Mucosa of gallbladder (tissue), 1 donor: Measurements from ENCODE around the gene LIN52. TPM values are rescaled to one million over a fixed set of nuclear protein-coding genes. Genes with fewer than 3 reads are reported as not detected.

Experiments
- DNase-seq: peaks from one replicate; pipeline ENCODE4 v3.0.0-alpha.2; 2020; ENCODE audit warnings: low spot score
- total RNA-seq: library from RNA; stranded (reverse); gene quantifications from one replicate; pipeline ENCODE4 v1.2.1, GENCODE V29; 2021
- donor health status: DM: no; HTN: no; CAD: no.

LIN52 gene, protein sequence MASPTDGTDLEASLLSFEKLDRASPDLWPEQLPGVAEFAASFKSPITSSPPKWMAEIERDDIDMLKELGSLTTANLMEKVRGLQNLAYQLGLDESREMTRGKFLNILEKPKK
- 9.5 TPM for total RNA-seq

DNA sequence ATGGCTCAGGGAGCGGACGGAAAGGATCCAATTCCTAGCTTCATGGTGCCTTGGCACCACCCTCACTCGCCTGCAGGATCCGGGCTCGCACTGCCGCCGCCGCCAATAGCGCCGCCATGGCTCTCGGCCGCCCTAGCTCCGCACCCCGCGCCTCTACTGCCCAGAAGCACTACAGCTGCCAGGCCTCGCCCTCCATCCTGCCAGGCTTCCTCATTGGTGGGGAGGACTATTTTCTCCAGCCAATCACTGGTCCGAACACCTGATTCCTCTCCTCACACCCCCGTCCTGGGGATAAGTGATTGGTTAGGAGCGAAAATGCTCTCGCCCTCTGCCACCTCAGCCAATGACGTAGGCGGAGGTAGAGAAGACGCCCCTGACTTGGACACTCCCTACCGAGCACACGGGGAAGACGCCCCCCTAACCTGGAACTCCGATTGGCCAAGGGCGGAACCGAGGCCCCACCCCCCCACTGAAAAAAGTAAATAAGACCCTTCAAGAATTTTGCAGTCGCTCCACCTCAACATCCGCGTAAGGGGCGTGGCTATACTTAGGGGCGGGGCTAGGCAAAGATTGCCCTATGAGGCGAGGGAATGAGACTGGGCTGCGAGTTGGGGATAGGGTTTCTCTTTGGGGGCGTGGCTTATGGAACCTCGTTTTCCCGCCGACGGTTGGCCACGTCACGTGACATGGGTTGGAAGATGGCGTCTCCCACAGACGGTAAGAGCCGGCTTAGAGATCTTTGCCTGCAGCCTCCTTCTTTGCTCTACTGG is at the start of gene LIN52, which contains the start of gene ALDH6A1:
TSS of gene LIN52 (plus strand) at position 680 of the 770 bp plus-strand sequence. CDS start at position 699, 19 bp downstream.
TSS of gene ALDH6A1 (minus strand) at position 177 of the 770 bp plus-strand sequence. CDS start at position 118, 59 bp downstream.
- peak; percentile 100 for DNase-seq

DNA sequence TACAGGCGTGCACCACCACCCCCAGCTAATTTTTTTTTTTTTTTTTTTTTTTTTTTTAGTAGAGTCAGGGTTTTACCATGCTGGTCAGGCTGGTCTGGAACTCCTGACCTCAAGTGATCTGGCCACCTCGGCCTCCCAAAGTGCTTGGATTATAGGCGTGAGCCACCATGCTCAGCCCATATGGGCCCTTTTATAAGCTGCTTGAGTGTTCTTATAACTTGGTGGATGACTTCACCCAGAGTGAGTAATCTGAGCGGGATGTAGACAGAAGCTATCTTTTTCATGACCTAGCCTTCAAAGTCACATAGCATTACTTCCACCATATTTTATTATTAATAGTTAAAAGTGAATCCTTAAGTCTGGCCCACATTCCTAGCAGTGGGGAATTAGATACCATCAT is 49.2 kb upstream of the LIN52 start:
- DNase-seq, result no peak

DNA sequence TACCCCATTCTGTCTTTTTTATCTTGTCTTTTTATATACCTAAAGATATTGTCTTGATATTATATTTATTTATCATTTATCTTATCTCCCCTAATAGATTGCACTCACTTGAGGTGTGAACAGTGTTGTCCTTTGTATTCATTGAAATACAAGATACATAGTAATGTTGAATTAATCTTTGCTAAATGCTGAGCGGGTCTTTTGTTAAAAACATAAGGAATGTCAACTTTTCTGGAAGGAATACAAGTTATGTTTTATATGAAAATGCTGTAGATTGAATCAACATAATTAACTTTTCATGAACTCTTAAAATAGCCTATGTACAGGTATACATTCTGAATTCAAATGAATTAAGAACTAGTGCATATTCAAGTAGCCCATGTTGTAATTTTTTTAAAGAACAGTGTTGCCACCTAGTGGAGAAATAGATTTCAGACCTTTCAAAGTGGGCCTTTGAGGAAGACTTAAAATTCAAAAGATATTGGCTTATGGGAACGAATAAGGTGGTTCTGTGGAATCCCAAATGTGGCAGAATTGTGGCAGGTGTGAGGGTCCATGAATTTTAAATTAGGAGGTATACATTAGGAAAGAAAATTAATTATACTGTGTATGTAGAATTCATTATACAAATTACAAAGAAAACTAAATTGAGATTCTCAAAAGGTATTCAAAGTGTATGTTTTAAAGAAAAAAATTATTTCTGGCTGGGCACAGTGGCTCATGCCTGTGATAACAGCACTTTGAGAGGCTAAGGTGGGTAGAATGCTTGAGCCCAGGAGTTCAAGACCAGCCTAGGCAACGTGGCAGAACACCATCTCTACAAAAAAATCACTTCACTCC is 46.5 kb upstream of the LIN52 start:
- no peak for DNase-seq

DNA sequence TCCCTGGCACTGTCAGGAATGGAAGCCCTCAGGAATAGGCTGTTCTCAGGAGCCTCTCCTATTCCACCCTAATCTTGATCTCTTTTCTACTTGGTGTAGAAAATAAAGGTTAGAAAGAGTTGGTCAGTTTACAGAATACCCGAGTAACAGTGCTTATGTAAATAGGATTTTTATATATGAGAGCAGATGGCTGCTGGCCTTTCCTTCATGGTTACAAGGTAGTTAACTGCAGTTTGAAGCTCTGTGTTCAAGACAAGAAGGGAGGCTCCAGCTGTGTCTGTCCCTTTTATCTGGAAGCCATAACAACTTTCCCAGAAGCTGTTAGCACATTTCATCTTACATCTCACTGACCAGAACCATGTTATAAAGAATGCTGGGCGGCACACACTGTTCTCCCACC is 42.5 kb upstream of the LIN52 start:
- no peak for DNase-seq

DNA sequence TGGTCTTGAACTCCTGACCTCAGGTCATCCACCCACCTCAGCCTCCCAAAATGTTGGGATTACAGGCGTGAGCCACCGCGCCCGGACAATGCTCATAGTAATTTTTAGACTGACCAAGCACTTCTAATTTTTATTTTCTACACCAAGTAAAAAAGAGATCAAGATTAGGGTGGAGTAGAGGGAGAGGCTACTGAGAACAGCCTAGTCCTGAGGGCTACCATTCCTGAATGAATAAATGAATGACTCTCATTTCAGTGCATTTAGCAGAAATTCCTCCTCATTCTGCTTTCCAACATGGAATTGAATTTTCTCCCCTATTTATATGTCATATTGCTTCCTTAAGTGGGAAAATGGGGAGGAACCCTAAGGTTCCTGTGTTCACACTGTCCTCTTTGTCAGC is 39.2 kb upstream of the LIN52 start:
- no peak for DNase-seq

DNA sequence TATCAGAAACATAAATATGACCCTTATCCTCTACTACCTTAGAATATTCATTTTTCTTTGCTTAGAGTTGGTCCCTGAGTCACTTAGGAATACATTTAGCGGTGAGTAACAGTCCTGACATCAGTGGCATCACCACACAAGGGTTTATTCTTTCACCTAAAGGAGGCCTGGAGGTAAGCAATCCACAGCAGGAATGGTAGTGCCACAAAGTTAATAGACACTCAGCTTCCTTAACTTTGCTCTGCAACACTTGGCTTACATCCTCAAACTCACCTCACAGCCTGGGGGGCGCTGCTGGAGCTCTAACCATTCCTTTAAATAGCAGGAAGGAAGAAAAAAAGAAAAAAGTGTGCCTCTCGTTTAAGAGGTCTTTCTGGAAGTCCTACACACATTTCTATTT is 36.5 kb upstream of the LIN52 start:
- no peak for DNase-seq

DNA sequence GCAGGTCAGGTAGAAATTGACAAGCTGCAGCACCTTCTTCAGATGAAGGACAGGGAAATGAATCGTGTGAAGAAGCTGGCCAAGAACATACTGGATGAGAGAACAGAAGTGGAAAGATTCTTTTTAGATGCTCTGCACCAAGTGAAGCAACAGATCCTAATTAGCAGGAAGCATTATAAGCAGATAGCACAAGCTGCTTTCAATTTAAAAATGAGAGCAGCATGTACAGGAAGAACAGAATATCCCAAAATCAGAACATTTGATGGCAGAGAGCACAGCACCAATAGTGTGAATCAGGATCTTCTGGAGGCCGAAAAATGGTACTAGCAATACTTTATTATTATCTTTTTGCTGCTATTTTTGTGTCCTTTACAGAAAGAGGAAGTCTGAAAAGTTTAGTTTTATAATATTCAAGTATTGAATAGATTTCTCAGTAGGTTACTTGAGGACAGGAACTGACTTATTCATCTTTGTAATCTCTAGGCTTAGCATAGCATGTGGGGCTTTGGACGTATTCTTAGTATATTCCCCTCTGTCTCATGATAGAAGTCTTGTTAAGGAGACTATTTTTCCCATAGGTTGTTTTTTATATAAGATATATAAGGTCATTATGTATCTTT is 34.8 kb upstream of the LIN52 start:
- no peak for DNase-seq

DNA sequence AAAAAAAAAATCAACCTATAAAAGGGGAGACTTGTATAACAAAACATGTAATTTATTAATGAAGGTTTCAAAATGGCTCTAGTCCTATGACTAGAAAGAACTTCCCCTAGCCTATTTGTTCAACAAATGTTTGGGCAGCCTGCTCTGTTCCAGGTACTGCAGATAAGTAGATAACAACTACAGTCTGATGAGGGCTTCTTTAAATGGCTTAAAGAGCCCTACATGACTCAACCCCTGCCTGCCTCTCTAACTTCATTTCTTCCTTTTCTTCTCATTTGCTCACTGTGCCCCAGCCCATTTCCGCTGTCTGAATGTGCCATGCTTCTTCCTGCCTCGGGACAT is 22.0 kb upstream of the LIN52 start:
- DNase-seq, result no peak

DNA sequence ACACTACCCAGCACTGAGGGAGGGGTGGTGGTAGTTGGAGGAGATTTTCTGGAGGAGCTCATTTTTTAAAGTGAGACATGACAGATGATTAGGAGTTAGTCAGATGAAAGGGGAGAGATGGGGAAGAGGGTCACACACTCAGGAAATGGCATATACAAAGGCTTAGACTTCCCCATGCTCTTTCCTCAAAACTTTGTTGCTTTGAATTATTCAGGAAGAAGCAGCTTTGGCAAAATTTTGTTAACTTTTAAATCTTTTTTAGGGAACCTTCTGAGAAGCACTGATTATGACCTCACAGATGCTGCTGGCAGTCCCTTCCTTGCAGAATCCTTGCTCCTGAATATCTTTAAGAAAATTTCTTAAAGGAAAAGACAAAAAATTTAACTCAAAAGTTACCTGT is 20.3 kb upstream of the LIN52 start:
- no peak for DNase-seq

DNA sequence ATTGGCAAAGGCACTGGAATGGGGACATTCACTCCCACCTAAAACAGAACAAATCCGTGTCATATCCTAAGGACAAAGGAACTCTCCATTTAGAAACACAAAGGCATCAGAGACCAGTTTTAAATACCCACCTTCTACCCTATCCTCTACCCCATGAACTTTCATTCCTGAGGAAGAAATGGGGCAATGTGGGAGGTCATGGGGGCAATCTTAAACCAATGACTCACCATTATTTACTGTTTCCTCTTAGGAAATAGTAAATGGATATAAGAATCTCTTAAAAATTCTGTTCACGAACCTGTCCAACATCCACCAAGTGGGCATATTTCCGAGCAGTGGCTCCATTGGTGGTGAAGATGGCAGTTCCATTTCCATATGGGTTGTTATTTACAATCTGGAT is 19.9 kb upstream of the LIN52 start:
- no peak for DNase-seq

DNA sequence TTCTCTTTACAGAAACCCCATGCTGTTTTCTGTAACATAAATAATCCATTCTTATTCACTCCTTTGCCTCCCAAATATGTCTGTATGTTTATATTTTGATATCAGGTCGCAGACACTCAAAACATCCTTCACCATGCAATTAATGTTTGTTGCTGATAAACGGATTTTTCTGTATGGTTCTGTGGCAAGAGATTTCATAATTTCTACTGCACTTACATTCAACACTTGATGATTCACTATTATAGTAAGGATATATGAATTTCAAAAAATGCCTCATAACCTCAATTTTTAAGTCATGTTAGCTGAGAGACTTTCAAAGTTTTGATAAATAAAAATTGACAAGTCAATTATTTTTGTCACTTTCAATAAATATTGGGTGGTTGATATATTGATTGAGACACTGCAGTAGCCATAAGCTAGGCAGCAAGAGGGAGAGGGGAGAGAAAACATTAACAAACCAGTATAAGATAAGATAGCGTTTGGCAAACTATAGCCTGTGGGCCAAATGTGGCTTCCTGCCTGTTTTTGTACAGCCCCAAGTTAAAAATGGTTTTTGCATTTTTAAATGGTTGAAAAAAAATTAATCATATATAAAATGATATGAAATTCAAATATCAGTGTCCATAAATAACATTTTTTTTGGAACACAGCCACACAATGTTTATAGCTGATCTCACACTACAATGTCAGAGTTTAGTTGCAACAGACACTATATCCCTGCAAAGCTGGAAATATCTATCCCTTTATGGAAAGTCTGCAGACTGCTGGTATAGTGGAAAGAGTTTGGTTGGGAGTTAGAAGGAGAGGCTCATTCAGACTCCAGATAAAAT is 18.8 kb upstream of the LIN52 start:
- no peak for DNase-seq

DNA sequence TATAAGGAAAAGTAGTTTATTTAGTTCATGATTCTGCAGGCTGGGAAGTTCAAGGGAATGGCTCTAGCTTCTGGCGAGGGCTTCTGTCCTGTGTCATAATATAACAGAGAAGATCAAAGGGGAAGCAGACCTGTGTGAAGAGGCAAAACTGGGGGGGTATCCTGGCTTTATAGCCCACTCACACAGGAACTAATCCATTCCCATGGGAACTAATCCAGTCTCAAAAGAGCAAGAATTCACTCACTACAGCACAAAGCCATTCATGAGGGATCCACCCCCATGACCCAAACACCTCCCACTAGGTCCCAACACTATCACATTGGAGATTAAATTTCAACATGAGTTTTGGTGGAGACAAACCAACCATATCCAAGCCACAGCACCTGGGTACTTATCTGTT is 7.4 kb upstream of the LIN52 start:
- DNase-seq, result no peak

DNA sequence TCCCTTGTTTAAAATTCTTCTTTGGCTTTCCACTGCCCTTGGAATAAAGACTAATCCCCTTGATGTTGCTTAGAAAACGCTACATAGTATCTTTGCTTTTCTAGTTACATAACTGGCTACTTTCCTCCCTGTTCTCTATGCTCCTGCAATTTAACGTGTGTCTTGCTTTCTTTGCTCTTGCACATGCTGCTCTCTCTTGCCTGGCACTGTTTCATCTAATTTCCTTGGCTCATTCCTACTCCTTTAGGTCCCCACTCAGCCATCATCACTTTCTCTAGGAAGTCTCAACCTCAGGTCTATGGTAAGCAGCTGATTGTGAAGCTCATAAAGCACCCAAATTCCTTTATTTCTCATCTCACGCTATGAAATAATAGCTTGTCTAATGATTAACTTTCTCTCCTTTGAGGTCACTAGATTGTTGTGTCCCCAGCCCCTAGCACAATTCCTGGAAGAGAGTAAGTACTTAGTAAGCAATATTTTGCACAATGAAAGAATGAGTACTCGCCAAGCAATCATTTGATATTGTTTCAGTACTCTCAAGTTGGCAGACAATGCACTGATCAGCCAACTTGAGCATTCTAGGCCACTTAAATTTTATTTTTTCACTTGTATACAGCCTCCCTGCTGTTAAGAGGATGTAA is 3.8 kb upstream of the LIN52 start:
- no peak for DNase-seq

DNA sequence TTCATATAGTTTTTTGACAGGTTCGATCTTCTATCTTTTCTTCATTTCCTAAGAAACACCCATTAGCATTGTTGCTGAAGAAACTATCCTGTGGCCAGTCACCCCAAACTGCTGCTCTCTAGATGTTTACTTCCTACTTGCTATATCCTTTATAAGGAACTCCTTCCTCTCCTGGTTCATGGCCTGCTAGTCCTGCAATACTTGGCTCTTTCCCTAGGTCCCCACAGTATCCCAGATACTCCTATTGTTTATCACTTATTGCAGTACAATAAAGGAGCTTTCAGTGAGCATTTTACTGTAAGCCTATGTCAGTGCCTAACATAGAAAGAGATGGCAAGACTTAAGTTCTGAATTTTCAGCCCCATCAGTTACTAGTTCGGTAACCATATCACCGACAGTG is 3.3 kb upstream of the LIN52 start:
- no peak for DNase-seq

DNA sequence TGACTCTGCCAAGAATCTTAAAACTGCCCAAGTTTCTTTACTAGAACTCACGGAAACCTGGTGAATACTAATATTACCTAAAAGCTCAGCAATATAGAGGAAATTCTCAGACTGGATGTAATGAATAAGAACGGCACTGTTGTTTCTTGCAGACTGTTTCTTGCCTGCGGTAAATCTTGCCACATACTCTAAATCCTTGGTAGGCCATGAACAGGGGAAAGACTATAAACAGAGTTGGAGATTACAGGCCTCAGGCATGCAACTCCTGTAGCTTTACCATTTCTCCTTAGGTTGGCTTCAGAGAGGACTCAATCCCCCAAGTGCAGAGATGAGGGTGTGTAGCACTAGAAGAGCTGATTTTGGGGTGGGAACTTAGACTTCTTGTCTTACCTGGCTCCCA is 1.6 kb upstream of the LIN52 start:
- no peak for DNase-seq

DNA sequence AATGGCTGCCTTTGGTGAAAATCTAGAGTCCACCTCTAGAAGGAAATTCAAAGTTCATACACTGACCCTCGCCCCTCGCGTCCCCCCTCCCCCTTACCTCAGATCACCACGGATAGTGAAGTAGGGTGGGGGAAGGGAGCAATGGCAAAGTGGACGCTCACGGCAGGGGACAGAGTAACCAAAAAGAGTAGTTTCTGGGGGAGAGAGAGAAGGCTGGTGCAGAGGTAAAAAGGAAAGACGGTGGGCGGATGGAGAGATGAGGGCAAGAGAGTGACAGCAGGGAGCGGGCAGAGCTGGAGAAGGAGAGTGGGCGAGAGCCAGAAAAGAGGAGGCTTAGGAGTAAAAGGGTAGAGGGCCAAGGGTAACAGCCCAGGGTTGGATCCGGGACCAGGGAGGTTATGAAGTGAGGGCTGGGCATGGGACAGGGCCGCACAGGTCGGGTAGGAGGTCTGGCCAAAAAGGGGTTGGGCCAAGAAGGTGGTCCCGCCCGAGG is 926 bp upstream of the LIN52 start:
- DNase-seq, result no peak

DNA sequence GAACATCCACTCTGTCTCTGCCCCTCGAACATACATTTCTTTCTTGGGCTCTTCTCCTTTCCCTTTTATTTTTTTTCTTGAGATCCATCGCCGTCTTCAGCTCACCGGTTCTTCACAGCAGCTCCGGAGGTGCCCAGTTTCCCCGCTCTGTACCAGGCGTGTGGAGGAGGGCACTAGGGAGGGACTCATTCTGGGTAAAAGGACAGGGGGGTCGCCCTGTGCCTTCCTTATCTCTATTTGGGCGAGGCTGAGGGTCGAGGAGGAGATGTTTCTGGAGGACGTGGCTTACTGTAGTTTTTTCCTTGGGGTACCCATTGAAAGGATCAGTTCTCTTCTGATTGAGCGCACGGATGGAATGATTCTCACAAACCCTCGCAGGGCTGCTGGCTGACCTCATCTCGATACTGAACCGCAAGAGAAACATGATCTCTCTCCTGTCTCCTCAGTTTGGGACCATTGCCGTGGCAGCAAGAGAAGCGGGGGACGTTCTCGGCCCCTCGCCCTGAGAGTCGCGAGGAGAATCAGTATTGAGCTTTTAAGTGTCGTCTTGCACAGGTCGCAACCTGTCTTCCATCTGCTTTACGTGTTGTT is 386 bp downstream of the LIN52 start:
- DNase-seq, result no peak

DNA sequence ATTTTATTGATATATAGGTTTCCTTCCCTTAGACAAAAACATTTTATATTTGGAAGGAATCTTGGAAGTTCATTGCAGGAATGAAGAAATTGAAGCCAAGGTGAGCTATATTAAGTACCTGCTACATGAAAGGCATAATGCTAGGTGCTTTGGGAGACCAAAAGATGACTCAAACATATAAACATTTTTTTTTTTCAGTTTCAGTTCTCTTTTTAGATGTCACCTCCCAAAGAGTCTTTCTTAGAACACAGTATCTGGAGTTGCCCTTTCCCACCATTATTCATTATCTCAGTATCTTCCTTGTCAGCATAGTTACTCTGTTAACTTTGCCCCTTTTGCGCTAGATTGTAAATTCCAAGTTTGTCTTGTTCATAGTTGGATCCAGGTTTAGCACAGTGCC is 1.1 kb downstream of the LIN52 start:
- no peak for DNase-seq

DNA sequence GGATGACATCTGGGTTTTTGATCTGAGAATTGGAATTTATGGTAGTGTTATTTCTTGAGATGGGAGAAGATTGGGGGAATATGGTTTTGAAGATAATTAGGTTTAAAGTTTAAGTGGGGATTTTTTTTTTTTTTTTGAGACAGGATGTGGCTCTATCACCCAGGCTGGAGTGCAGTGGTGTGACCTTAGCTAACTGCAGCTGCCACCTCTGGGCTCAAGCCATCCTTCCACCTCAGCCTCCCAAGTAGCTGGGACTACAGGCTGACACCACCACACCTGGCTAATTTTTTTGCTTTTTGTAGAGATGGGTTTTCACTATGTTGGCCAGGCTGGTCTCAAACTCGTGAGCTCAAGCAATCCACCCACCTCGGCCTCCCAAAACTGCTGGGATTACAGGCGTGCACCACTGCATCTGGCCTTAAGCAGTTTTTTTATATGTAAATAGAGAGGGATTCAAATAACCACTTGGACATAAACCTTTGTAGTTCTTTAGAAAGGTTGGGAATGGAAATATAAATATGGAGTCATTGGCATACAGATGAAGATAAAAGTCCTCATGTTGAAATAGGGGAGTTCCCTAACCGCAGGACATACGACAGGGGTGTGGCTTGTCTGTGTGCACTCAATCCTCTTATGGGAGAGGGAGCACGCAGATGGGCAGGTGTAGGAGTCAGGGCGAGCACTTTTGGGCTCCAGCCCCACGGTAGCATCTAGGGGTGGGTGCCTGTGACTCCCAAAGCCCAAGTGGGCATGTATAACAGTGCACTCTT is 4.7 kb downstream of the LIN52 start:
- no peak for DNase-seq

DNA sequence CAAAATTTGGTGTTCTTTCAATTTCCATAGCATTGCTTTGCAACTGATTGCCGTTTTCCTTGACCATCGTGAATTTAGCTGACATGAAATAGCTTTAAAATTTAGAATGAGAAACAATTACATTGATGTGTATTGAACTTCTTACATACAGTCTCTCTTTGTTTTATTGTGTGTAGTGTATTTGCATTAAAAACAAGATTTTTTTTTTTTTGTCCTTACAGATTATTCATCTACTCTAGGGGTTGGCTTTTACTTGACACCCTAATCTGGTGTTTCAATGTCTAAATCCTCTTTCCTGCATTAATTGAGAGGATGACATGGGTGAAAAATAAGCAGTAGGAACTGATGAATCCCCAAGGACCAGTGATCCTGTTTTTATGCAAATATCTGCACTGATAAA is 20.6 kb downstream of the LIN52 start:
- DNase-seq, result no peak
